Neutrophil (primary cell): ENCODE measurements around the gene MED9.

Source experiments
- H3K27ac ChIP-seq: fragments of 200-600 bp; sonication (generic); 2 replicates; pipeline ENCODE4 v1.5.1; 2016; ENCODE audit warnings: mild to moderate bottlenecking, moderate library complexity
- H3K27me3 ChIP-seq: fragments of 200-600 bp; sonication (generic); 2 replicates; pipeline ENCODE4 v1.6.0; 2016; ENCODE audit warnings: mild to moderate bottlenecking
- H3K36me3 ChIP-seq: fragments of 200-600 bp; sonication (generic); 2 replicates; pipeline ENCODE4 v1.5.1; 2017
- H3K4me1 ChIP-seq, 2 experiments: fragments of 200-600 bp in 1 of 2; sonication (generic) in 1 of 2; 1 replicate in 1 of 2; 2 replicates in 1 of 2; pipeline versions ENCODE4 v1.5.1 to v1.6.1; 2013 to 2016; ENCODE audit warnings: low read depth in 1 of 2, low read length in 1 of 2, mild to moderate bottlenecking in 1 of 2, moderate library complexity in 1 of 2; ENCODE audit not compliant: control insufficient read depth in 1 of 2, insufficient read depth in 1 of 2
- H3K4me3 ChIP-seq, 2 experiments: fragments of 200-600 bp in 1 of 2; sonication (generic) in 1 of 2; 1 replicate in 1 of 2; 2 replicates in 1 of 2; pipeline ENCODE4 v1.5.1; 2013 to 2016; ENCODE audit warnings: low read depth in 1 of 2, low read length in 1 of 2, mild to moderate bottlenecking in 1 of 2, moderate library complexity in 1 of 2
- H3K9me3 ChIP-seq: fragments of 200-600 bp; sonication (generic); 2 replicates; pipeline ENCODE4 v1.5.1; 2016
- CTCF ChIP-seq: fragments of 200-600 bp; sonication (generic); IDR thresholded peaks from 2 replicates; pipeline ENCODE4 v1.5.1; 2016; ENCODE audit warnings: antibody characterized with exemption

Gene MED9

DNA sequence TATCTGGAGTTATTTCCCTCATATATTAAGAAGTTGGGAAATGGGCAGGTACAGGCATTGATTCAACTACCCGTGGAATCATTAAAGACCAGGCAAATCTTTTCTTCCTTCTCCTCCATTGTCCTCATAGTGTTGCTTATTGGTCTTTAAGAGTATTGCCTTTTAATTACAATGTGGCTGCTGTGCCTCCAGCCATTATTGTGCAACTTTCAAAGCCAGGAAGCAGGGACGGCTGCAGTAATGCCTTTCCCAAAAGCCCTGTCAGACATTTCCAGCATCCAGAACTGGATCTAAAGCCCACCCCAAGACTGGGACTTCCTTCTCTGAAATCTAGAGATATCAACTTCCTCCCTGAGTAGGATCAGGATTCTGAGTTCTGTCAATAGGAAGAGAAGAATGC, 42.3 kb upstream of the MED9 start:
- Histone ChIP-seq H3K9me3 (no peaks in the 10 kb centered on the region), H3K4me3 (no peak overlapping the region), H3K4me1 (peaks cover 16 to 20% of the 10 kb centered on the region in 2 experiments), H3K36me3 (no peaks in the 10 kb centered on the region), H3K27ac (no peak overlapping the region), H3K27me3 (no peaks in the 10 kb centered on the region)
- no peak for TF ChIP-seq CTCF

DNA sequence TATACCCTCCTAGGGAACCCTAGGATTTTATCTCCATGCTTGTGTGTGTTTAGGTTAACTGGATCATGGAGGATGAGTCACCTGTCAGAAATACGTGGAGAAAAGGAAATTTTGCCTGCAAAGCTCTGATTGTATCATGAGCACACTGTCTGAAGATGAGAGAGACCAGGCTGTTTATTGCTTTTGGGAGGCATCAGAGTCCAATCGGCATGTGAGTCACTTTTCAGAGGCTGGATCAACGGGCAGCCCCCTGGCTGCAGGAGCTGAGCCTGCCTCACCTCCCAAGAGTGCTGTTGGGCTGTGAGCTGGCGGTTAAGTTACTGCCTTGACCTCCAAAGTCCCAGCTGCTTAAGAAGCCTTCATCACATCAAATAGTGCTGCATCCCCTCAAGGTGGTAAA, 41.5 kb upstream of the MED9 start:
- TF ChIP-seq CTCF = no peak
- no peak overlapping the region for H3K4me3 ChIP-seq
- H3K27me3 ChIP-seq = no peaks in the 10 kb centered on the region
- no peaks in the 10 kb centered on the region for H3K9me3 ChIP-seq
- H3K36me3 ChIP-seq = no peaks in the 10 kb centered on the region
- H3K27ac ChIP-seq = no peak overlapping the region
- peaks cover 16 to 20% of the 10 kb centered on the region in 2 experiments for H3K4me1 ChIP-seq

GRCh38 chr17:17437461-17437860, 39.3 kb upstream of the MED9 start:
- Histone ChIP-seq H3K9me3 (no peaks in the 10 kb centered on the region), H3K36me3 (no peaks in the 10 kb centered on the region), H3K4me3 (no peak overlapping the region), H3K27ac (no peak overlapping the region), H3K4me1 (peaks cover 14 to 20% of the 10 kb centered on the region in 2 experiments), H3K27me3 (no peaks in the 10 kb centered on the region)
- no peak for TF ChIP-seq CTCF

- no peak overlapping the region for H3K4me3 ChIP-seq
- H3K27me3 ChIP-seq = no peaks in the 10 kb centered on the region
- H3K9me3 ChIP-seq = no peaks in the 10 kb centered on the region
- no peak overlapping the region for H3K27ac ChIP-seq
- peaks cover 10 to 15% of the 10 kb centered on the region in 2 experiments for H3K4me1 ChIP-seq
- TF ChIP-seq CTCF = no peak
- H3K36me3 ChIP-seq = no peaks in the 10 kb centered on the region
These were observed 38.9 kb upstream of the MED9 start for GRCh38 chr17:17437893-17438292.

- Histone ChIP-seq H3K27me3 (no peaks in the 10 kb centered on the region), H3K36me3 (no peaks in the 10 kb centered on the region), H3K9me3 (no peaks in the 10 kb centered on the region), H3K27ac (no peak overlapping the region), H3K4me1 (no peaks in the 10 kb centered on the region), H3K4me3 (no peak overlapping the region)
- peak; percentile 43 for TF ChIP-seq CTCF
These were observed 36.6 kb upstream of the MED9 start for GRCh38 chr17:17440010-17440843.
